Hepatocyte (in vitro differentiated cells): ENCODE results near the gene USP6NL.

Experiments
- CTCF ChIP-seq: fragments of 200-600 bp; sonication (generic); IDR thresholded peaks from 2 replicates; pipeline ENCODE4 v1.5.1; 2016; ENCODE audit warnings: antibody characterized with exemption, mild to moderate bottlenecking; ENCODE audit not compliant: poor library complexity
- EZH2 ChIP-seq: fragments of 200-600 bp; sonication (generic); IDR thresholded peaks from 2 replicates; pipeline ENCODE4 v1.6.1; 2016; ENCODE audit warnings: antibody characterized with exemption, mild to moderate bottlenecking, borderline replicate concordance
- EZH2phosphoT487 ChIP-seq: fragments of 200-600 bp; sonication (generic); IDR thresholded peaks from one replicate; pipeline ENCODE4 v1.6.1; 2018; ENCODE audit warnings: antibody characterized with exemption, mild to moderate bottlenecking, low read depth, moderate library complexity; ENCODE audit not compliant: unreplicated experiment, severe bottlenecking

GRCh38 chr10:11478807-11479206 is 132.6 kb downstream of the USP6NL start:
- no peak for TF ChIP-seq EZH2
- TF ChIP-seq CTCF, result no peak
- TF ChIP-seq EZH2phosphoT487, result no peak
